GM10847 (cell line): ENCODE results near the gene CRACR2B.

Experiments used
- POLR2A ChIP-seq: IDR thresholded peaks from 2 replicates; pipeline ENCODE4 v1.6.1; 2011; ENCODE audit not compliant: insufficient read length; ENCODE audit errors: extremely low read depth

CRACR2B gene

GRCh38 chr11:792535-792821 is 35.2 kb upstream of the CRACR2B start:
- TF ChIP-seq POLR2A = no peak

GRCh38 chr11:792873-793272 is 34.8 kb upstream of the CRACR2B start:
- no peak for TF ChIP-seq POLR2A

GRCh38 chr11:793556-793955 is 34.2 kb upstream of the CRACR2B start:
- no peak for TF ChIP-seq POLR2A

- TF ChIP-seq POLR2A = no peak
These were observed 33.5 kb upstream of the CRACR2B start for GRCh38 chr11:794013-794765.

GRCh38 chr11:794766-795633 is 32.7 kb upstream of the CRACR2B start:
- TF ChIP-seq POLR2A = no peak

- peak; percentile 43 for TF ChIP-seq POLR2A
These were observed 31.8 kb upstream of the CRACR2B start for GRCh38 chr11:795634-796564.

- TF ChIP-seq POLR2A = no peak
These were observed 31.0 kb upstream of the CRACR2B start for GRCh38 chr11:796565-797295.

GRCh38 chr11:797296-798092 is 30.2 kb upstream of the CRACR2B start:
- peak; percentile 41 for TF ChIP-seq POLR2A

- peak; percentile 37 for TF ChIP-seq POLR2A
These were observed 29.5 kb upstream of the CRACR2B start, which contains the start of gene SLC25A22 for GRCh38 chr11:798093-798713. SLC25A22 (minus strand) TSS chr11:798281; CDS start chr11:795006, 3,275 bp downstream.

GRCh38 chr11:799641-800316 is 27.9 kb upstream of the CRACR2B start:
- no peak for TF ChIP-seq POLR2A

- no peak for TF ChIP-seq POLR2A
These were observed 27.2 kb upstream of the CRACR2B start for GRCh38 chr11:800473-800872.

GRCh38 chr11:801097-801780 is 26.5 kb upstream of the CRACR2B start:
- no peak for TF ChIP-seq POLR2A
